IMR-90 (cell line): ENCODE measurements around the gene NXF1. TPM values are rescaled to one million over a fixed set of nuclear protein-coding genes. Genes with fewer than 3 reads are reported as not detected.

Experiments used
- ATAC-seq: fragments of 200-7000 bp; cut with Tn5 transposase; 2 replicates; pipeline ENCODE4 v1.9.1; 2020; ENCODE audit warnings: low read depth, mild to moderate bottlenecking, moderate library complexity
- BruUV-seq: library from RNA; stranded (reverse); fragments of 400-500 nt; replicated peaks from 2 replicates; lab custom pipeline; 2021; lab: Mats Ljungman, UMichigan
- CTCF ChIA-PET: fragments of 300-600 bp; formaldehyde crosslinking; extraction: SDS; loops from one replicate; lab custom pipeline; 2021; ENCODE audit warnings: antibody characterized with exemption; lab: Yijun Ruan, JAX
- POLR2A ChIA-PET: fragments of 300-600 bp; sonication (Branson Sonifier 250); formaldehyde crosslinking; loops from one replicate; lab custom pipeline; 2022; ENCODE audit warnings: antibody characterized with exemption; ENCODE audit not compliant: unreplicated experiment; lab: Charles Lee
- DNase-seq: peaks from one replicate; pipeline ENCODE4 v3.0.0; 2013
- H2AFZ ChIP-seq: replicated peaks from 2 replicates; pipeline ENCODE3; 2013; ENCODE audit warnings: low read length, mild to moderate bottlenecking; ENCODE audit not compliant: poor library complexity
- H2AK5ac ChIP-seq: 2 replicates; pipeline ENCODE4 v1.6.1; 2013; ENCODE audit warnings: low read depth, low read length, inconsistent platforms
- H2AK9ac ChIP-seq: replicated peaks from 2 replicates; pipeline ENCODE3; 2013; ENCODE audit warnings: mild to moderate bottlenecking, low read depth, low read length, moderate library complexity; ENCODE audit not compliant: poor library complexity
- H2BK120ac ChIP-seq: 2 replicates; pipeline ENCODE4 v1.6.1; 2013; ENCODE audit warnings: low read depth, low read length, inconsistent platforms
- H2BK15ac ChIP-seq: 3 replicates; pipeline ENCODE4 v1.6.1; 2013; ENCODE audit warnings: low read depth, low read length, inconsistent platforms
- H2BK20ac ChIP-seq: 2 replicates; pipeline ENCODE4 v1.6.1; 2013; ENCODE audit warnings: low read depth, mild to moderate bottlenecking, inconsistent platforms, low read length, moderate library complexity
- H2BK5ac ChIP-seq: 2 replicates; pipeline ENCODE4 v1.6.1; 2013; ENCODE audit warnings: mild to moderate bottlenecking, low read depth, low read length, inconsistent platforms; ENCODE audit not compliant: poor library complexity, severe bottlenecking
- H3K14ac ChIP-seq: replicated peaks from 2 replicates; pipeline ENCODE4 v1.6.1; 2013; ENCODE audit warnings: low read depth, low read length, inconsistent platforms
- H3K18ac ChIP-seq: 2 replicates; pipeline ENCODE4 v1.6.1; 2013; ENCODE audit warnings: low read depth, low read length, control low read depth
- H3K23ac ChIP-seq: 2 replicates; pipeline ENCODE4 v1.6.1; 2013; ENCODE audit warnings: low read depth, low read length, inconsistent platforms
- H3K27ac ChIP-seq: 2 replicates; pipeline ENCODE4 v1.5.1; 2013; ENCODE audit warnings: mild to moderate bottlenecking, control low read depth, low read length; ENCODE audit not compliant: insufficient read depth
- H3K27me3 ChIP-seq: 2 replicates; pipeline ENCODE4 v1.6.1; 2013; ENCODE audit warnings: low read length; ENCODE audit not compliant: control insufficient read depth, insufficient read depth
- H3K36me3 ChIP-seq: 2 replicates; pipeline ENCODE4 v1.6.1; 2013; ENCODE audit warnings: low read length, mixed read lengths; ENCODE audit not compliant: control insufficient read depth, insufficient read depth
- H3K4ac ChIP-seq: 2 replicates; pipeline ENCODE4 v1.6.1; 2013; ENCODE audit warnings: low read depth, low read length, inconsistent platforms
- H3K4me1 ChIP-seq: 2 replicates; pipeline ENCODE4 v1.6.1; 2013; ENCODE audit warnings: low read length, mixed read lengths; ENCODE audit not compliant: control insufficient read depth, insufficient read depth
- H3K4me2 ChIP-seq: 2 replicates; pipeline ENCODE4 v1.6.1; 2013; ENCODE audit warnings: low read depth, mild to moderate bottlenecking, control low read depth, low read length, moderate library complexity
- H3K4me3 ChIP-seq: 2 replicates; pipeline ENCODE4 v1.5.1; 2013; ENCODE audit warnings: low read depth, mild to moderate bottlenecking, control low read depth, low read length, moderate library complexity; ENCODE audit not compliant: insufficient read depth
- H3K56ac ChIP-seq: 2 replicates; pipeline ENCODE4 v1.6.1; 2013; ENCODE audit warnings: low read length, inconsistent platforms; ENCODE audit not compliant: insufficient read depth; ENCODE audit errors: extremely low read depth
- H3K79me1 ChIP-seq, 2 experiments: 2 replicates each; pipeline ENCODE4 v1.6.1; 2013; ENCODE audit warnings: low read length in 2 of 2, inconsistent platforms in 1 of 2, low read depth in 1 of 2
- H3K9ac ChIP-seq: 2 replicates; pipeline ENCODE4 v1.6.1; 2013; ENCODE audit warnings: low read depth, low read length, control low read depth
- H3K9me1 ChIP-seq: 2 replicates; pipeline ENCODE4 v1.6.1; 2013; ENCODE audit warnings: low read length, inconsistent platforms; ENCODE audit not compliant: insufficient read depth
- H3K9me3 ChIP-seq: 2 replicates; pipeline ENCODE4 v1.6.1; 2013; ENCODE audit warnings: low read length; ENCODE audit not compliant: control insufficient read depth, insufficient read depth
- H4K20me1 ChIP-seq: 2 replicates; pipeline ENCODE4 v1.6.1; 2013; ENCODE audit warnings: low read length, inconsistent platforms; ENCODE audit not compliant: insufficient read depth
- H4K5ac ChIP-seq: 2 replicates; pipeline ENCODE4 v1.6.1; 2013; ENCODE audit warnings: mild to moderate bottlenecking, low read depth, low read length, control low read depth
- H4K8ac ChIP-seq, 2 experiments: 2 replicates each; pipeline ENCODE4 v1.6.1; 2013; ENCODE audit warnings: low read depth in 2 of 2, low read length in 2 of 2, control low read depth in 1 of 2, inconsistent platforms in 1 of 2
- H4K91ac ChIP-seq: 2 replicates; pipeline ENCODE4 v1.6.1; 2013; ENCODE audit warnings: low read depth, low read length, inconsistent platforms; ENCODE audit not compliant: insufficient read depth
- BHLHE40 ChIP-seq: fragments of 150-350 bp; IDR thresholded peaks from 2 replicates; pipeline ENCODE4 v1.6.1; 2016; ENCODE audit warnings: mild to moderate bottlenecking, low read depth, low read length
- CEBPB ChIP-seq: IDR thresholded peaks from 2 replicates; pipeline ENCODE4 v1.6.1; 2012; ENCODE audit warnings: low read depth, low read length, improper control_type of control experiment
- CHD1 ChIP-seq: IDR thresholded peaks from 2 replicates; pipeline ENCODE4 v1.6.1; 2012; ENCODE audit warnings: low read depth, low read length, improper control_type of control experiment
- FOS ChIP-seq: fragments of 150-350 bp; IDR thresholded peaks from 2 replicates; pipeline ENCODE4 v1.6.1; 2016; ENCODE audit warnings: low read depth, low read length
- MAFK ChIP-seq: IDR thresholded peaks from 2 replicates; pipeline ENCODE4 v1.6.1; 2012; ENCODE audit warnings: low read depth, low read length, improper control_type of control experiment
- MAZ ChIP-seq: IDR thresholded peaks from 2 replicates; pipeline ENCODE4 v1.6.1; 2012; ENCODE audit warnings: low read depth, mild to moderate bottlenecking, low read length, improper control_type of control experiment, moderate library complexity, borderline replicate concordance
- MXI1 ChIP-seq: IDR thresholded peaks from 2 replicates; pipeline ENCODE4 v1.6.1; 2012; ENCODE audit warnings: low read depth, mild to moderate bottlenecking, low read length, moderate library complexity, borderline replicate concordance
- NFE2L2 ChIP-seq: fragments of 150-350 bp; IDR thresholded peaks from 2 replicates; pipeline ENCODE4 v1.6.1; 2016; ENCODE audit warnings: low read depth, mild to moderate bottlenecking, low read length
- POLR2A ChIP-seq: IDR thresholded peaks from 2 replicates; pipeline ENCODE4 v1.6.1; 2012; ENCODE audit warnings: mild to moderate bottlenecking, low read depth, low read length
- RAD21 ChIP-seq: IDR thresholded peaks from 2 replicates; pipeline ENCODE4 v1.6.1; 2012; ENCODE audit warnings: low read length, improper control_type of control experiment
- RCOR1 ChIP-seq: IDR thresholded peaks from 2 replicates; pipeline ENCODE4 v1.6.1; 2012; ENCODE audit warnings: mild to moderate bottlenecking, low read length, improper control_type of control experiment; ENCODE audit not compliant: insufficient replicate concordance
- RFX5 ChIP-seq: IDR thresholded peaks from 2 replicates; pipeline ENCODE4 v1.8.0; 2012; ENCODE audit warnings: low read depth, mild to moderate bottlenecking, low read length, moderate library complexity
- SMC3 ChIP-seq: fragments of 150-350 bp; IDR thresholded peaks from 2 replicates; pipeline ENCODE4 v1.6.1; 2016; ENCODE audit warnings: low read depth, mild to moderate bottlenecking, antibody characterized with exemption, low read length, moderate library complexity
- WGBS, 2 experiments: methylation state at CpG; one replicate each; pipeline versions ENCODE4 v1.1.5 to v1.1.7; 2013; ENCODE audit warnings: missing lambda C conversion rate in 2 of 2; ENCODE audit not compliant: insufficient read length in 1 of 2; ENCODE audit errors: extremely low coverage in 2 of 2; 5-methylcytosine and 5-hydroxymethylcytosine counted together
- dilution Hi-C: fragments of 300-500 bp; cut with HindIII; formaldehyde crosslinking; loops from one replicate; pipeline ENCODE4 v1.14.3; 2018; ENCODE audit warnings: low sequenced_read_pairs; ENCODE audit not compliant: unreplicated experiment
- in situ Hi-C: fragments of 300-500 bp; cut with MboI; formaldehyde crosslinking; loops from 3 replicates; pipeline ENCODE4 v1.14.3; 2019; ENCODE audit warnings: low sequenced_read_pairs, inconsistent platforms, mixed read lengths
- intact Hi-C: fragments of 100-400 bp; cut with micrococcal nuclease; formaldehyde crosslinking; loops from 2 replicates; pipeline ENCODE4 v1.10.0; 2022
- polyA plus RNA-seq, 3 experiments: library from polyadenylated mRNA; depleted of rRNA; stranded (reverse); fragments of >200 nt; gene quantifications; 2 replicates each; pipeline ENCODE4 v1.2.3, GENCODE V29; 2012; ENCODE audit warnings: low replicate concordance in 1 of 3
- total RNA-seq: library from RNA; depleted of rRNA; stranded (reverse); fragments of >200 nt; gene quantifications from 2 replicates; pipeline ENCODE4 v1.2.3, GENCODE V29; 2012
- TF ChIP-seq, protein P1 (sequence below): fragments of 150-350 bp; IDR thresholded peaks from 2 replicates; pipeline ENCODE4 v1.6.1; 2017; ENCODE audit warnings: mild to moderate bottlenecking, antibody characterized with exemption, low read length, low read depth
- TF ChIP-seq, protein P2 (sequence below): conservative IDR thresholded peaks from 2 replicates; pipeline ENCODE4 v1.5.1; 2012; ENCODE audit warnings: mild to moderate bottlenecking, low read depth, low read length, improper control_type of control experiment
- TF ChIP-seq, protein P3 (sequence below): fragments of 150-350 bp; IDR thresholded peaks from 2 replicates; pipeline ENCODE4 v1.6.1; 2016; ENCODE audit warnings: low read depth, mild to moderate bottlenecking, low read length, moderate library complexity, borderline replicate concordance

NXF1 gene
- total and polyA plus RNA-seq, 2 of the 4 experiments (the other 2 are of a cell fraction) = 26.3 to 97.4 TPM

DNA sequence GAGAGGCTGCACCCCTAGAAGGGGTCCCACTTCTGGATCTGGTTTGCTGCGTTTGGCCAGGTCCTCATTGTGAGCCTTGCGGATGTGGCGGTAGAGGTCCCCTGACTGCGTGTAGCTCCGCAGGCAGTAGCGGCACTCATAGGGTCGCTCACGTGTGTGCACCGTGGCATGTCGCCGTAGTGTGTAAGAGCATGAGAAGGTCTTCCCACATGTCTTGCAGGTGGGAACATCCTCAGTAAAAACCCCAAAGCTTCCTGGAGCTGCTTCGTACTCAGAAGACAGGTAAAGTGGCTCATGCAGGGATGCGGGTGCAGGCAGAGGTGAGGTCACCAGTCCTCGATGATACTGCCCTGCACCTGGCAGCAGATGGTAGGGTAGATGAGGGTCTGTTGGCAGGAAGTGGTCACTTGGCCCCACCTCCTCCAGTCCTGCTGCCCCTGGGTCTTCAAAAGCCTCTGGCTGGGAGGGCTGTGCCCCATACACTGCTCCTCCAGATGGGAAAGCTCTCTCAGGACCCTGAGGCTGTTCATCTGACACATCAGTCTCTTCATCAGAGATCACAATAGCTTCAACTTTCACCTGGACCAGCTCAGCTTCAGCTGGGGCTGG is 53.0 kb downstream of the NXF1 start:
- H3K79me1 ChIP-seq = peaks cover 20 to 41% of the 10 kb centered on the region in 2 experiments
- ChIA-PET POLR2A (no interaction called here), CTCF (no interaction called here)
- no peak overlapping the region for H4K8ac ChIP-seq
- dilution Hi-C loops = no loop called here
- H4K20me1 ChIP-seq = no peaks in the 10 kb centered on the region
- in situ Hi-C loops = no loop called here
- H2BK120ac ChIP-seq = no peak overlapping the region
- no peak for ATAC-seq
- H3K9me1 ChIP-seq = peaks cover 3% of the 10 kb centered on the region; the same call in 1 of the 2 replicates
- no peak overlapping the region for H2BK5ac ChIP-seq
- no peak for TF ChIP-seq CEBPB
- TF ChIP-seq BHLHE40 = no peak
- no peak for TF ChIP-seq SMC3
- no peak for TF ChIP-seq NFE2L2
- no peak for TF ChIP-seq POLR2A
- no peak for TF ChIP-seq FOS
- TF ChIP-seq MAFK = no peak
- no peak for TF ChIP-seq RAD21
- no peak for TF ChIP-seq MAZ
- TF ChIP-seq, protein P1, sequence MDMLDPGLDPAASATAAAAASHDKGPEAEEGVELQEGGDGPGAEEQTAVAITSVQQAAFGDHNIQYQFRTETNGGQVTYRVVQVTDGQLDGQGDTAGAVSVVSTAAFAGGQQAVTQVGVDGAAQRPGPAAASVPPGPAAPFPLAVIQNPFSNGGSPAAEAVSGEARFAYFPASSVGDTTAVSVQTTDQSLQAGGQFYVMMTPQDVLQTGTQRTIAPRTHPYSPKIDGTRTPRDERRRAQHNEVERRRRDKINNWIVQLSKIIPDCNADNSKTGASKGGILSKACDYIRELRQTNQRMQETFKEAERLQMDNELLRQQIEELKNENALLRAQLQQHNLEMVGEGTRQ = no peak
- TF ChIP-seq CHD1 = no peak
- no peak for TF ChIP-seq RFX5
- TF ChIP-seq, protein P2, sequence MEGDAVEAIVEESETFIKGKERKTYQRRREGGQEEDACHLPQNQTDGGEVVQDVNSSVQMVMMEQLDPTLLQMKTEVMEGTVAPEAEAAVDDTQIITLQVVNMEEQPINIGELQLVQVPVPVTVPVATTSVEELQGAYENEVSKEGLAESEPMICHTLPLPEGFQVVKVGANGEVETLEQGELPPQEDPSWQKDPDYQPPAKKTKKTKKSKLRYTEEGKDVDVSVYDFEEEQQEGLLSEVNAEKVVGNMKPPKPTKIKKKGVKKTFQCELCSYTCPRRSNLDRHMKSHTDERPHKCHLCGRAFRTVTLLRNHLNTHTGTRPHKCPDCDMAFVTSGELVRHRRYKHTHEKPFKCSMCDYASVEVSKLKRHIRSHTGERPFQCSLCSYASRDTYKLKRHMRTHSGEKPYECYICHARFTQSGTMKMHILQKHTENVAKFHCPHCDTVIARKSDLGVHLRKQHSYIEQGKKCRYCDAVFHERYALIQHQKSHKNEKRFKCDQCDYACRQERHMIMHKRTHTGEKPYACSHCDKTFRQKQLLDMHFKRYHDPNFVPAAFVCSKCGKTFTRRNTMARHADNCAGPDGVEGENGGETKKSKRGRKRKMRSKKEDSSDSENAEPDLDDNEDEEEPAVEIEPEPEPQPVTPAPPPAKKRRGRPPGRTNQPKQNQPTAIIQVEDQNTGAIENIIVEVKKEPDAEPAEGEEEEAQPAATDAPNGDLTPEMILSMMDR = no peak
- no peak for TF ChIP-seq RCOR1
- TF ChIP-seq, protein P3, sequence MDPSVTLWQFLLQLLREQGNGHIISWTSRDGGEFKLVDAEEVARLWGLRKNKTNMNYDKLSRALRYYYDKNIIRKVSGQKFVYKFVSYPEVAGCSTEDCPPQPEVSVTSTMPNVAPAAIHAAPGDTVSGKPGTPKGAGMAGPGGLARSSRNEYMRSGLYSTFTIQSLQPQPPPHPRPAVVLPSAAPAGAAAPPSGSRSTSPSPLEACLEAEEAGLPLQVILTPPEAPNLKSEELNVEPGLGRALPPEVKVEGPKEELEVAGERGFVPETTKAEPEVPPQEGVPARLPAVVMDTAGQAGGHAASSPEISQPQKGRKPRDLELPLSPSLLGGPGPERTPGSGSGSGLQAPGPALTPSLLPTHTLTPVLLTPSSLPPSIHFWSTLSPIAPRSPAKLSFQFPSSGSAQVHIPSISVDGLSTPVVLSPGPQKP = no peak
- TF ChIP-seq MXI1 = no peak
- no peak overlapping the region for H3K4me3 ChIP-seq
- WGBS, 2 experiments = 94% methylated on average over 3 of the region's 14 CpGs; no CpG with 5 or more reads in 1 of the 2 experiments
- no peak overlapping the region for H2AK5ac ChIP-seq
- no peak overlapping the region for H3K9ac ChIP-seq
- H3K23ac ChIP-seq = no peak overlapping the region
- H3K27ac ChIP-seq = no peak overlapping the region
- H2BK20ac ChIP-seq = no peak overlapping the region
- H3K27me3 ChIP-seq = no peaks in the 10 kb centered on the region
- no peak overlapping the region for H3K4ac ChIP-seq
- no peak overlapping the region for H3K4me2 ChIP-seq
- H4K91ac ChIP-seq = no peak overlapping the region
- no peak overlapping the region for H2AFZ ChIP-seq
- DNase-seq = no peak
- peaks cover 13% of the 10 kb centered on the region for H3K36me3 ChIP-seq
- H3K4me1 ChIP-seq = no peaks in the 10 kb centered on the region
- H2BK15ac ChIP-seq = no peak overlapping the region
- H3K14ac ChIP-seq = no peak overlapping the region
- H2AK9ac ChIP-seq = no peak overlapping the region
- no peak overlapping the region for H3K18ac ChIP-seq
- H3K56ac ChIP-seq = no peak overlapping the region
- H3K9me3 ChIP-seq = no peaks in the 10 kb centered on the region
- H4K5ac ChIP-seq = no peak overlapping the region
- no TSS peak for BruUV-seq
- intact Hi-C loops = no loop called here
